DND-41 (cell line): Measurements from ENCODE around the gene KANK3.

Experiments used
- CTCF ChIP-seq: IDR thresholded peaks from 2 replicates; pipeline ENCODE4 v1.5.1; 2012; ENCODE audit warnings: borderline replicate concordance, low read length, moderate library complexity, mild to moderate bottlenecking; ENCODE audit not compliant: poor library complexity, severe bottlenecking; ENCODE audit errors: extremely low read depth
- EZH2 ChIP-seq: IDR thresholded peaks from 3 replicates; pipeline ENCODE4 v1.6.1; 2012; ENCODE audit warnings: borderline replicate concordance, low read depth, mild to moderate bottlenecking, moderate library complexity, low read length, inconsistent platforms; ENCODE audit not compliant: severe bottlenecking

- TF ChIP-seq CTCF = no peak
- no peak for TF ChIP-seq EZH2
Measured at GRCh38 chr19:8360196-8360595, 17.1 kb upstream of the KANK3 start.
